Lower leg skin (tissue), 3 donors: ENCODE results near the gene NRSN2.

Source experiments
- CTCF ChIP-seq, 3 donors: fragments of 450-650 bp; IDR thresholded peaks; one replicate each; pipeline ENCODE4 v1.5.1; 2016; ENCODE audit warnings: antibody characterized with exemption in 3 of 3, mild to moderate bottlenecking in 3 of 3, moderate library complexity in 2 of 3
- POLR2A ChIP-seq, 2 donors: fragments of 450-650 bp; IDR thresholded peaks; one replicate each; pipeline ENCODE4 v1.6.1; 2016 to 2017; ENCODE audit warnings: antibody characterized with exemption in 2 of 2, mild to moderate bottlenecking in 1 of 2, moderate library complexity in 1 of 2

- TF ChIP-seq CTCF (IDR thresholded peaks at IDR 0.05) (no peak), POLR2A (IDR thresholded peaks at IDR 0.05) (no peak)
These were observed 53.8 kb downstream of the NRSN2 start for GRCh38 chr20:400454-401275.
